Retinal pigment epithelial cell (primary cell): ENCODE results near the gene MTMR12.

Experiments used
- DNase-seq: peaks from one replicate; pipeline ENCODE4 v3.0.0-alpha.2; 2010; ENCODE audit warnings: low read depth
- H3K4me3 ChIP-seq: 2 replicates; pipeline ENCODE4 v1.5.1; 2011; ENCODE audit warnings: mild to moderate bottlenecking, low read length, control low read depth, moderate library complexity
- TF ChIP-seq, protein P1 (sequence below): conservative IDR thresholded peaks from 2 replicates; pipeline ENCODE4 v1.5.1; 2011; ENCODE audit warnings: low read depth, low read length, control low read depth, inconsistent platforms

Gene MTMR12

GRCh38 chr5:32265902-32266301, 46.8 kb downstream of the MTMR12 start:
- no peak for DNase-seq
- TF ChIP-seq, protein P1, sequence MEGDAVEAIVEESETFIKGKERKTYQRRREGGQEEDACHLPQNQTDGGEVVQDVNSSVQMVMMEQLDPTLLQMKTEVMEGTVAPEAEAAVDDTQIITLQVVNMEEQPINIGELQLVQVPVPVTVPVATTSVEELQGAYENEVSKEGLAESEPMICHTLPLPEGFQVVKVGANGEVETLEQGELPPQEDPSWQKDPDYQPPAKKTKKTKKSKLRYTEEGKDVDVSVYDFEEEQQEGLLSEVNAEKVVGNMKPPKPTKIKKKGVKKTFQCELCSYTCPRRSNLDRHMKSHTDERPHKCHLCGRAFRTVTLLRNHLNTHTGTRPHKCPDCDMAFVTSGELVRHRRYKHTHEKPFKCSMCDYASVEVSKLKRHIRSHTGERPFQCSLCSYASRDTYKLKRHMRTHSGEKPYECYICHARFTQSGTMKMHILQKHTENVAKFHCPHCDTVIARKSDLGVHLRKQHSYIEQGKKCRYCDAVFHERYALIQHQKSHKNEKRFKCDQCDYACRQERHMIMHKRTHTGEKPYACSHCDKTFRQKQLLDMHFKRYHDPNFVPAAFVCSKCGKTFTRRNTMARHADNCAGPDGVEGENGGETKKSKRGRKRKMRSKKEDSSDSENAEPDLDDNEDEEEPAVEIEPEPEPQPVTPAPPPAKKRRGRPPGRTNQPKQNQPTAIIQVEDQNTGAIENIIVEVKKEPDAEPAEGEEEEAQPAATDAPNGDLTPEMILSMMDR: no peak
- no peak overlapping the region for H3K4me3 ChIP-seq

GRCh38 chr5:32264957-32265572, 47.7 kb downstream of the MTMR12 start:
- DNase-seq: no peak
- H3K4me3 ChIP-seq: no peak overlapping the region
- TF ChIP-seq, protein P1: no peak

DNA sequence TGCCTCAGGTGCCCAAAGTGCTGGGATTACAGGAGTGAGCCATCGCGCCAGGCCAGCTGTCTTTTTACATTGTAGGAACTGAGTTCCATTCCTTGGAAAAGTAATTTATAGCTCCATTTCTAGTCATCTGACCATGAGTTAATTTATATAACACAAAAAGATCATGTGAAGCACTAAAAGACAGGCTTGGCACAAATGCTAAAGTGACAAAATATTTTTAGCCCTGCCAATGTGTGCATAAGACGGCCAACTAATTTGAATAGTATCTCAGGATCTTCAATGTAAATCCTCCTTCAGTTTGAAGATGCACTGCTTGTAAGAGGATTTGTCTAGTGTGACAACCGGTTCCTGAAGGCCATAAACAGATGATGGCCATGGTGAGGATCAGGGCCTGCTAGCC, 49.1 kb downstream of the MTMR12 start:
- no peak overlapping the region for H3K4me3 ChIP-seq
- no peak for DNase-seq
- TF ChIP-seq, protein P1: no peak

DNA sequence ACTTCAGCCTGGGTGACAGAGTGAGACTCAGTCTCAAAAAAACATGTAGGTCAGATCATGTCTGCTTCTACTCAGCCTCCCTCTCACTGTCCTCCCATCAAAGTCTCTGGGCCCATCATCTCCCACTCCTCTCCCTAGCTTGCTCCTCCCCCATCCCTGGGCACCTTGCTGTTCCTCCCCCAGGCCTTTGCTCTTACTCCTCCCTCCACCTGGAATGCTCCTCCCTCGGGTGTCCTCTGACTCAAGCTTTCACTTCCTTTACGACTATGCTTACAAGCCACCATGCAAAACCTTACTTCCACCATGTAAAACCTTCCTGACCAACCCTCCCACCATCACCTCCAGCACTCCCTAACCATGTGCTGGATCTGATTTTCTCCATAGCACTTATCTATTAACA, 51.5 kb downstream of the MTMR12 start:
- TF ChIP-seq, protein P1: no peak
- no peak overlapping the region for H3K4me3 ChIP-seq
- DNase-seq: no peak

DNA sequence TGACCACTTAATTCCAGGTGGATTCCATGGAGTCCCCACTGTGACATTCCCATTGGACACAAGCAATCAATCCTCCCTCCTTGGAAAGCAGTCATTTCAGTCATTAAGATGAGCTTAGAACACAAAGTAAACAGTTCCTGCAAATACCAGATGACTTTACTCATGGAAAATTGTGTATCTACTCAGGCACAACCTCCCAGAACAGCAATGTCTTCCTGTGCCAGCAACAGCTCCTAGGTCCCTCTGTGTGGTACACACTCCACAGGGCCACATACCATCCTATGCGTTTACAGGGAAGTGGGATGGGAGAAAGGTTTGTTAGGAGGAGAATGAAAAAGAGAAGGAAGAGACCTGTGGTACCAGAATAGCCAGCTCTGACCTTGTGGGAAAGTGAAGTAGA, 53.7 kb downstream of the MTMR12 start:
- TF ChIP-seq, protein P1: no peak
- no peak for DNase-seq
- H3K4me3 ChIP-seq: no peak overlapping the region

- TF ChIP-seq, protein P1: no peak
- no peak overlapping the region for H3K4me3 ChIP-seq
- DNase-seq: no peak
Measured at GRCh38 chr5:32258424-32258823, 54.3 kb downstream of the MTMR12 start.

DNA sequence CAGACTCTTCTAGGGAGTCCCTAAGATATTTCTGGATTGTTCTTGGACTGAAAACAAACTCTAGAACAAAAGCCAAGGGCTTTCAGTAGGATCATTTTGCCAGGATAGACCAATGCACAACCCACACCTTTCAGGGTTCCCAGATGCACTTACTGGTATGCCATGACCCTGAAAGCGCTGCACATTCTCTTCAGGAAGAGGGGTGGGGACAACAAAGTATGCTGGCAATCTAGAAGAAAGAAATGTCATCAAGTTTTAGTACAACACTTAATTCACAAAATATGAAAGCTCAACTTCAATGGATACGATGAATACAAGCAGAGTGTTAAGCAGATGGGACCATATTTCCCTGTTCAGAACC, 57.2 kb downstream of the MTMR12 start:
- H3K4me3 ChIP-seq: no peak overlapping the region
- DNase-seq: no peak
- TF ChIP-seq, protein P1: no peak
